ENCODE results near the gene EHMT1.

EHMT1 gene

DNA sequence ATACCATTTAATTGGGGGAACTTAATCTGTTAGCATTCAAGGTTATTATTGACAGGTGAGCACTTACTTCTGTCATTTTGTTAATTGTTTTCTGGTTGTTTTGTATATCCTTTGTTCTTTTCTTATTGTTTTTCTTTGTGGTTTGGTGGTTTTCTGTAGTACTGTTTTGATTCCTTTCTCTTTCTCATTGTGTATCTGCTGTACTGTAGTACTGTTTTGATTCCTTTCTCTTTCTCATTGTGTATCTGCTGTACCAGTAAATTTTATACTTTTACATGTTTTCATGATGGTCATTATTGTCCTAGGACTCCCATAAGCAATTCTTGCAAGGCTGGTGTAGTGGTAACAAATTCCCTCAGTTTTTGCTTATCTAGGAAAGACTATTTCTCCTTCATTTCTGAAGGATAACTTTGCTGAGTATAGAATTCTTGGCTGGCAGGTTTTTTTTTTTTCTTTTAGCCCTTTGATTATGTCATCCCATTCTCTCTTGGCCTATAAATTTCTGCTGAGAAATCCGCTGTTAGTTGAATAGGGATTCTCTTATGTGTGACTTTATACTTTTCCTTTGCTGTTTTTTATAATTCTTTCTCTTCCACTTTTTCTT is 234.7 kb downstream of the EHMT1 start:
- no peak overlapping the region for H3K4me3 Mint-ChIP-seq
- H3K36me3 Mint-ChIP-seq (ENCODE audit: low read depth) = peaks cover 6% of the 10 kb centered on the region
- no peaks in the 10 kb centered on the region for H3K4me1 Mint-ChIP-seq
- H3K9me3 Mint-ChIP-seq = peaks cover 28% of the 10 kb centered on the region
- H3K27ac Mint-ChIP-seq = no peak overlapping the region
- H3K27me3 Mint-ChIP-seq (ENCODE audit: low read depth) = peaks cover 4% of the 10 kb centered on the region
- TF ChIP-seq, protein P1, sequence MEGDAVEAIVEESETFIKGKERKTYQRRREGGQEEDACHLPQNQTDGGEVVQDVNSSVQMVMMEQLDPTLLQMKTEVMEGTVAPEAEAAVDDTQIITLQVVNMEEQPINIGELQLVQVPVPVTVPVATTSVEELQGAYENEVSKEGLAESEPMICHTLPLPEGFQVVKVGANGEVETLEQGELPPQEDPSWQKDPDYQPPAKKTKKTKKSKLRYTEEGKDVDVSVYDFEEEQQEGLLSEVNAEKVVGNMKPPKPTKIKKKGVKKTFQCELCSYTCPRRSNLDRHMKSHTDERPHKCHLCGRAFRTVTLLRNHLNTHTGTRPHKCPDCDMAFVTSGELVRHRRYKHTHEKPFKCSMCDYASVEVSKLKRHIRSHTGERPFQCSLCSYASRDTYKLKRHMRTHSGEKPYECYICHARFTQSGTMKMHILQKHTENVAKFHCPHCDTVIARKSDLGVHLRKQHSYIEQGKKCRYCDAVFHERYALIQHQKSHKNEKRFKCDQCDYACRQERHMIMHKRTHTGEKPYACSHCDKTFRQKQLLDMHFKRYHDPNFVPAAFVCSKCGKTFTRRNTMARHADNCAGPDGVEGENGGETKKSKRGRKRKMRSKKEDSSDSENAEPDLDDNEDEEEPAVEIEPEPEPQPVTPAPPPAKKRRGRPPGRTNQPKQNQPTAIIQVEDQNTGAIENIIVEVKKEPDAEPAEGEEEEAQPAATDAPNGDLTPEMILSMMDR (IDR thresholded peaks at IDR 0.05; ENCODE audit: unreplicated experiment in 3 of 3) = no peak

DNA sequence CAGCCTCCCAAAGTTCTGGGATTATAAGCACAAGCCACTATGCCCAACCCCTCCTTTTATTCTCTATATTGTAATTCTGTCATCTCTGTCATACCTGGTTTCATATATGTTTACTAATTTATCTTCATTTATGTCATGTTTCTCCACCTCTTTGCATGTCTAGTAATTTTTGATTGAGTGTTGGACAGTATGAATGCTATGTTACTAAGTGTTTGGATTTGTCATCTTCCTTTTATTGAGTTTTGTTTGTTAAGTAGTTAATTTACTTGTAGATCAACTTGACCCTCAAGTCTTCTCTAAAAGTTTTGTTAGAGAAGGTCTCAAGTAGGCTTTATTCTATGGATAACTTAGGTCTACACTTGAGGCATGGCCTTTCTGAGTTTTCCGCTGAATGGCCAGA is 241.6 kb downstream of the EHMT1 start:
- H3K4me1 Mint-ChIP-seq = no peaks in the 10 kb centered on the region

DNA sequence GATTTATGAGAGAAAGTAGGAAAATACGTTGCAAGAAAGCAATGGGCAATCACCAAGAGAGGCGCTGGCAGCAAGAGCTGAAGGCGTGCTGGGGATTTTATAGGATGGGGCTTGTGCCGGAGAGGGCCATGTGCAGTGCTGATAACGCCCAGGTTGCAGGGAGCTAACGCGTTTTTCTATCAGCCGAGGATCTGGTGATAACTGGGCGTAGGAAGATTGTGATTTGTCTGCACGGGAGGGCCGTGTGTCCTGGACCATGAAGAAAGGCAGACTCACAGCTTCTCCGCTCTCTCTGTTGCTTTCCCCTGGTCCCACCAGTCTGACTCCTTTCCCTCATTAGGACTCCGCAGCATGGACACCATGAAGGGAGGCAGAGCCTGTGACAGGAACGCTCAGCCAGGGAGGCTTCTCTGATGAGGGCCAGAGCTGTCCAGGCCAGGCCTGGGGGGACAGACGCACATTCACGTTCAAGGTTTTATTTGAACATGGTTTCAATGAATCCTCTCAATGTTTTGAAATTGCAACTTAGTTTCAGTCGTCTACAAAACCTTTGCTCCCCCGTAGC is 246.9 kb downstream of the EHMT1 start:
- TF ChIP-seq, protein P1 (IDR thresholded peaks at IDR 0.05; ENCODE audit: unreplicated experiment in 3 of 3) = no peak

More for the DNA sequence above, 241.6 kb downstream of the EHMT1 start:
- H3K4me3 Mint-ChIP-seq = no peak overlapping the region
- H3K9me3 Mint-ChIP-seq = peaks cover 31% of the 10 kb centered on the region
- peaks cover 11% of the 10 kb centered on the region for H3K27me3 Mint-ChIP-seq (ENCODE audit: low read depth)
- peaks cover 12% of the 10 kb centered on the region for H3K36me3 Mint-ChIP-seq (ENCODE audit: low read depth)
- H3K27ac Mint-ChIP-seq = no peak overlapping the region
- TF ChIP-seq, protein P1 (IDR thresholded peaks at IDR 0.05; ENCODE audit: unreplicated experiment in 3 of 3) = no peak

DNA sequence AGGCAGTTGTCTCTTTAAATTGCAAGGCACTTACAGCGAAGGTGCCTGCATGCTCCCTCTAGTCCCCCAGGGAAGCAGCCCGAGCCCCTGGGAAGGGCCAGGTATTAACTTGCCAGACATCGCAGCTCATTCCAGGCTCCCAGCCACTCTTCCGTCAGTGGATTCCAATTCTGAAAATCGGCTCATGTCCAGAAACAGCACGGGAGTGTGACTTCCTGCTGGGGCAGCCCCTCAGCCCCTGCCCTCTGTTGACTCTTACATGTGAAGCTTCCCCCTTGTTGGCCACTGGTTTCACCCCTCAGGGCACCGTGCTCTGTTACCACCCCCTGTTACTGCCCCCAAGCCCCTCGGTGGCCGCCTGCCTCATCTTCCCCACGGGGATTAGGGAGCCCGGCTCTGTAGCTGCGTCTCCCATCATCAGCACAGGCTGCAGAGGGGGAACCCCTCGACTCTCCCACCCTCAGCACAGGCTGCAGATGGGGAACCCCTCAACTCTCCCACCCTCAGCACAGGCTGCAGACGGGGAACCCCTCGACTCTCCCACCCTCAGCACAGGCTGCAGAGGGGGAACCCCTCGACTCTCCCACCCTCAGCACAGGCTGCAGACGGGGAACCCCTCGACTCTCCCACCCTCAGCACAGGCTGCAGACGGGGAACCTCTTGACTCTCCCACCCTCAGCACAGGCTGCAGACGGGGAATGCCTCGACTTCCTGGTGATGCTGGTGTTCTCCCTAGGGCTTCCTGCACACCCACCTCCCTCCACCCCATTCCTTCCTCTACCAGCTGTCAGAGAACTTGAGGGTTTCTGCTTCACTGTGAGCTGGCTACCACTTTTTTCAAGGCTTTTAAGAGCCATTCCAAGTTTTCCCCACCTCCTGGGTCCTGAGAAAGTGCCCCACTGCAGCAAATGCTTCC is 247.7 kb downstream of the EHMT1 start:
- peaks cover 28% of the 10 kb centered on the region for H3K27me3 Mint-ChIP-seq (ENCODE audit: low read depth)

More for the DNA sequence above, 246.9 kb downstream of the EHMT1 start:
- no peak overlapping the region for H3K27ac Mint-ChIP-seq
- H3K4me1 Mint-ChIP-seq = no peaks in the 10 kb centered on the region
- H3K27me3 Mint-ChIP-seq (ENCODE audit: low read depth) = peaks cover 24% of the 10 kb centered on the region
- no peak overlapping the region for H3K4me3 Mint-ChIP-seq
- peaks cover 9% of the 10 kb centered on the region for H3K9me3 Mint-ChIP-seq
- no peaks in the 10 kb centered on the region for H3K36me3 Mint-ChIP-seq (ENCODE audit: low read depth)

DNA sequence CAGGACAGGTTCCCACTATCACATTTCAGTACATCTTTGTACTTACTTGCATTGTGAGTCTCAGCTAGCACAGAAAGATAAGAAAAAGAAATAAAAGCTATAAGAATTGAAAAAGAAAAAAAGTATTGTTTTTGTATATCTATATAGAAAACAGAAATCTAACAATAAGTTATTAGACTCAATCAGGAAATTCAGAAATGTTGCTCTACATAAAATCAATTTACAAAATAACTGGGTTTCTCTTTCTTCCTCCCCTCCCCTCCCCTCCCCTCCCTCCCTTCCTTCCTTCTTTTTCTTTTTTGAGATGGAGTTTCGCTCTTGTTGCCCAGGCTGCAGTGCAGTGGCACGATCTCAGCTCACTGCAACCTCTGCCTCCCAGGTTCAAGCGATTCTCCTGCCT is 251.6 kb downstream of the EHMT1 start:
- Mint-ChIP-seq H3K27ac (no peak overlapping the region), H3K36me3 (ENCODE audit: low read depth) (no peaks in the 10 kb centered on the region), H3K4me3 (no peak overlapping the region), H3K4me1 (no peaks in the 10 kb centered on the region), H3K9me3 (no peaks in the 10 kb centered on the region), H3K27me3 (ENCODE audit: low read depth) (peaks cover 53% of the 10 kb centered on the region)
- TF ChIP-seq, protein P1 (IDR thresholded peaks at IDR 0.05; ENCODE audit: unreplicated experiment in 3 of 3) = no peak

More for the DNA sequence above, 247.7 kb downstream of the EHMT1 start:
- H3K27ac Mint-ChIP-seq = no peak overlapping the region
- TF ChIP-seq, protein P1 (IDR thresholded peaks at IDR 0.05; ENCODE audit: unreplicated experiment in 3 of 3) = no peak
- H3K4me3 Mint-ChIP-seq = no peak overlapping the region
- H3K4me1 Mint-ChIP-seq = no peaks in the 10 kb centered on the region
- no peaks in the 10 kb centered on the region for H3K36me3 Mint-ChIP-seq (ENCODE audit: low read depth)
- peaks cover 5% of the 10 kb centered on the region for H3K9me3 Mint-ChIP-seq
